Common myeloid progenitor, CD34-positive (primary cell): Measurements from ENCODE around the gene DYNLT2B. TPM values are rescaled to one million over a fixed set of nuclear protein-coding genes. Genes with fewer than 3 reads are reported as not detected.
"Not testable (repeated sequence)": the region's sequence is repeated elsewhere in the genome, so short reads cannot be mapped to it uniquely, and the experiment has no call there.

Experiments used
- CTCF ChIA-PET: fragments of 350-600 bp; sonication (Branson Sonifier 250); formaldehyde crosslinking; loops from one replicate; lab custom pipeline; 2021; ENCODE audit warnings: antibody characterized with exemption; lab: Charles Lee
- POLR2A ChIA-PET: fragments of 350-600 bp; sonication (Branson Sonifier 250); formaldehyde crosslinking; loops from one replicate; lab custom pipeline; 2021; ENCODE audit warnings: antibody characterized with exemption; lab: Charles Lee
- DNase-seq, 3 donors: peaks; one replicate each; pipeline versions ENCODE4 v3.0.0 to v3.0.0-alpha.2; 2013
- H3K27ac ChIP-seq, 2 experiments: 1 replicate in 1 of 2; 2 replicates in 1 of 2; pipeline ENCODE4 v1.7.0; 2013; ENCODE audit warnings: inconsistent platforms in 2 of 2, low read length in 2 of 2, mild to moderate bottlenecking in 2 of 2, low read depth in 1 of 2, moderate library complexity in 1 of 2; ENCODE audit not compliant: severe bottlenecking in 2 of 2, insufficient read depth in 1 of 2, poor library complexity in 1 of 2
- H3K27me3 ChIP-seq, 5 experiments: replicated peaks in 2 of 5; 1 replicate in 3 of 5; 2 replicates in 2 of 5; pipeline versions ENCODE4 v1.6.1 to v1.7.0; 2013; ENCODE audit warnings: low read length in 4 of 5, mild to moderate bottlenecking in 2 of 5, moderate library complexity in 2 of 5, inconsistent platforms in 1 of 5; ENCODE audit not compliant: insufficient read depth in 5 of 5, control insufficient read depth in 4 of 5
- H3K36me3 ChIP-seq, 4 experiments: 1 replicate in 2 of 4; 2 replicates in 2 of 4; pipeline versions ENCODE4 v1.6.1 to v1.7.0; 2013; ENCODE audit warnings: low read length in 3 of 4, control low read depth in 1 of 4, mild to moderate bottlenecking in 1 of 4; ENCODE audit not compliant: control insufficient read depth in 4 of 4, insufficient read depth in 4 of 4
- H3K4me1 ChIP-seq, 4 experiments: 1 replicate in 3 of 4; 2 replicates in 1 of 4; pipeline versions ENCODE4 v1.6.1 to v1.7.1; 2013; ENCODE audit warnings: low read length in 3 of 4, mild to moderate bottlenecking in 3 of 4, control low read depth in 1 of 4, inconsistent platforms in 1 of 4, moderate library complexity in 1 of 4; ENCODE audit not compliant: control insufficient read depth in 4 of 4, insufficient read depth in 4 of 4; ENCODE audit errors: control extremely low read depth in 1 of 4
- H3K4me3 ChIP-seq, 7 experiments: 1 replicate in 4 of 7; 2 replicates in 3 of 7; pipeline versions ENCODE4 v1.5.1 to v1.7.0; 2013; ENCODE audit warnings: mild to moderate bottlenecking in 7 of 7, low read length in 6 of 7, moderate library complexity in 6 of 7, inconsistent platforms in 2 of 7, low read depth in 2 of 7, control low read depth in 1 of 7; ENCODE audit not compliant: insufficient read depth in 4 of 7, control insufficient read depth in 1 of 7; ENCODE audit errors: extremely low read depth in 1 of 7
- H3K9me3 ChIP-seq, 5 experiments: 1 replicate in 4 of 5; 2 replicates in 1 of 5; pipeline versions ENCODE4 v1.6.1 to v1.7.1; 2013; ENCODE audit warnings: low read length in 4 of 5, mild to moderate bottlenecking in 2 of 5, inconsistent platforms in 1 of 5, low read depth in 1 of 5, moderate library complexity in 1 of 5; ENCODE audit not compliant: control insufficient read depth in 4 of 5, insufficient read depth in 2 of 5; ENCODE audit errors: control extremely low read depth in 1 of 5
- whole genome bisulfite sequencing: methylation state at CpG from one replicate; pipeline ENCODE4 v1.1.5; 2013; ENCODE audit not compliant: insufficient coverage; 5-methylcytosine and 5-hydroxymethylcytosine counted together
- polyA plus RNA-seq: library from polyadenylated mRNA; unstranded; fragments of 120-200 nt; gene quantifications from one replicate; pipeline ENCODE4 v1.2.1, GENCODE V29; 2013

The DYNLT2B gene
- 12.3 TPM for polyA plus RNA-seq

DNA sequence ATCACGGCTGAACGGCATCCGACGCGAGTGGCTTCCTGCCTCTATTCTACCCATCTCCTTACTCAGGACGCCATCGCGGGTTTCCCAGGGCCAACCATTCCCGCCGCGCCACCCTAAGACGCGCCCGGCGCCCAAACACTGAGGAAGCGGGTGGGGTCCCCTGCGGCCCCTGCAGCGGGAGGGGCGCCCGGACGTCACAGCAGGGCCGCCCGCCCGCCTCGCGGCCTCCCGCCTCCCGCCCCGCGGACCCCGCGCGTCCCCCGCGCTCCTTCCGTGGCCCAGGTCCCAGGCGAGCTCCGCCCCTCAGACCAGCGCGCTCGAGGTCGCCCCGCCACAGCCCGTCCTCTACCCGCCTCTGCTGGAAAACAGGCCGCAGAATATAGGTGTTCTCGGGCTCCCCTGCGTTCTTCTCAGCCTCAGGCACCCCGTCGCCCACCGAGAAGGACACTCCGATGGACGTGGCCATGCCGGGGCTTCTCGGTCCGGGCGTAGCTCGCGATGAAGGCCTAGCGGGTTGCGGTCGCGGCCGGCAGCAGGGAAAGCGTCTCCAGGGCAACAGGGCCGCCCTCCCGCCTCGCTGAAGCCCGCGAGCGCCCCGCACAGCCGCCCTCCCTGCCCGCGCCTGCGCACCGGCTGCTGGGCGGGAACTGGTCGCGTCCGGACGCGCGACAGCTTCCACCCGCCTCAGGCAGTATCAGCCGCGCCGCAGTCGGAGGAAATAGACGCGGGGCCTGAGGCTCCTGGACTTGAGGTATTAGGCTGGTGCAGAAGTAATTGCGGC is at the start of gene DYNLT2B:
Gene DYNLT2B (minus strand): TSS at position 554 of the 781 bp plus-strand sequence. CDS start 88 bp downstream, at position 466.
- POLR2A ChIA-PET: no interaction called here
- under 1% methylated on average over 72 of the region's 92 CpGs for WGBS
- DNase-seq: peak; percentile 93 to 98 (median 96)
- Histone ChIP-seq H3K4me1 (peaks cover 0 to 11% (median 2%) of the 10 kb centered on the region in 4 experiments), H3K27me3 (no peaks in the 10 kb centered on the region), H3K27ac (peak within 1 kb of the TSS; percentile 61 to 91), H3K36me3 (peaks cover 0 to 4% (median 0%) of the 10 kb centered on the region in 4 experiments), H3K9me3 (no peaks in the 10 kb centered on the region), H3K4me3 (peak within 1 kb of the TSS; percentile 82 to 94 (median 86))
- CTCF ChIA-PET: no interaction called here

- POLR2A ChIA-PET: no interaction called here
- CTCF ChIA-PET: interaction anchor here (1.0 to 2.7 kb wide), 2 partner anchors 21 to 111 kb away, joined by 4 to 5 read pairs; no protein-coding TSS in a partner anchor
- H3K27ac ChIP-seq: no peak overlapping the region
Measured at GRCh38 chr3:196365736-196366135, 47.7 kb upstream of the DYNLT2B start.

DNA sequence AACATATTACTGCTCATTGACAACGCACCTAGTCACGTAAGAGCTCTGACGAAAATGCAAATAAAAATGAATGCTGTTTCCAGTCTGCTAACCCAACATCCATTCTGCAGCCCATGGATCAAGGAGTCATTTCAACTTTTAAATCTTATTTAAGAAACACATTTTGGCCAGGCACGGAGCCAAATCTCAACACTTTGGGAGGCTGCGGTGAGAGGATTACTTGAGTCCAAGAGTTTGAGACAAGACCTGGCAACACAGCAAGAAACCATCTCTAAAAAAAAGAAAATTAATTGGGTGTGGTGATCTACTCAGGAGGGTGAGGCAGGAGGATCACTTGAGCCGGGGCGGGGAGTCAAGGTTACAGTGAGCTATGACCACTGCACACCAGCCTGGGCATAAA is 42.5 kb upstream of the DYNLT2B start:
- ChIA-PET CTCF (no interaction called here), POLR2A (no interaction called here)
- DNase-seq: no peak
- Histone ChIP-seq H3K9me3 (no peaks in the 10 kb centered on the region), H3K4me3 (no peak overlapping the region), H3K36me3 (peaks cover 41 to 77% (median 49%) of the 10 kb centered on the region in 4 experiments), H3K27ac (no peak overlapping the region), H3K4me1 (no peaks in the 10 kb centered on the region), H3K27me3 (no peaks in the 10 kb centered on the region)
- 97% methylated on average over 5 of the region's 7 CpGs for WGBS

More at GRCh38 chr3:196365736-196366135, 47.7 kb upstream of the DYNLT2B start:
- no peaks in the 10 kb centered on the region for H3K9me3 ChIP-seq
- DNase-seq: no peak
- no peak overlapping the region for H3K4me3 ChIP-seq
- H3K36me3 ChIP-seq: peaks cover 24 to 61% (median 31%) of the 10 kb centered on the region in 4 experiments
- peaks cover 0 to 3% (median 0%) of the 10 kb centered on the region in 4 experiments for H3K4me1 ChIP-seq
- WGBS: 100% methylated on average over 1 of the region's 4 CpGs
- no peaks in the 10 kb centered on the region for H3K27me3 ChIP-seq

DNA sequence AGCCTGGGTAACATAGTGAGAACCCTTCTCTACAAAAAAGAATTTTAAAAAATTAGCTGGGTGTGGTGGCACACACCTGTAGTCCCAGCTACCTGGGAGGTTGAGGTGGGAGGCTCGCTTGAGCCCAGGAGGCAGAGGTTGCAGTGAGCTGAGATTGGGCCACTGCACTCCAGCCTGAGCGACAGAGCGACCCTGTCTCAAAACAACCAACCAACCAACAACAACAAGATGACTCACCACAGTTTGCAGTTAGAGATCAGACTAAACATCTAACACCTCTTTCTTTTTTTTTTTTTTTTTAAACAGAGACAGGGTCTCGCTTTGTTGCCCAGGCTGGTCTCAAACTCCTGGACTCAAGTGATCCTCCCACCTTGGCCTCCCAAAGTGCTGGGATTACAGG is 40.5 kb upstream of the DYNLT2B start:
- CTCF ChIA-PET: interaction anchor here (1.4 kb wide), 1 partner anchor 12 kb away, joined by 5 read pairs; no protein-coding TSS in a partner anchor
- H3K4me3 ChIP-seq, POLR2A ChIA-PET, H3K27ac ChIP-seq, H3K4me1 ChIP-seq, H3K9me3 ChIP-seq, DNase-seq, H3K27me3 ChIP-seq: not testable (repeated sequence)
- WGBS: 100% methylated on average over 2 of the region's 4 CpGs
- peaks cover 51 to 87% (median 61%) of the 10 kb centered on the region in 4 experiments for H3K36me3 ChIP-seq

DNA sequence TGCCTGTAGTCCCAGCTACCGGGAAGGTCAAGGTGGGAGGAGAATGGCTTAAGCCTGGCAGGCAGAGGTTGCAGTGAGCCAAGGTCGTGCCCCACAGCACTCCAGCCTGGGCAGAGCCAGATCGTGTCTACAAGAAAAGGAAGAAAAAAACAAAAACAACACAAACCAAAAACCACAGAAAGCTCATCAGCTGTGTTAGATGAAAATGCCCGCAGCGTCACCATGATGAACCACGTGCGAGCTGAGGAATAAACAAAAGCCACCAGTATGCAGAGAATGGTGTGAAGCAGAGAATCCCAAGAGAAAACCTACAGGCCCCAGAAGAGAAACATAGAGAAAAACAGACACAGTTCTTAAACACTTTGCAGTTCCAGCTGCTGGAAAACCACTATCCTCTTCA is 39.9 kb upstream of the DYNLT2B start:
- ChIA-PET POLR2A (interaction anchor here (0.6 kb wide), 1 partner anchor 205 kb away, joined by 4 read pairs; no protein-coding TSS in a partner anchor), CTCF (interaction anchor here (1.4 kb wide), 1 partner anchor 13 kb away, joined by 5 read pairs; no protein-coding TSS in a partner anchor)
- H3K27me3 ChIP-seq: no peaks in the 10 kb centered on the region
- H3K4me1 ChIP-seq: no peaks in the 10 kb centered on the region
- H3K9me3 ChIP-seq: no peaks in the 10 kb centered on the region
- no peak for DNase-seq
- H3K36me3 ChIP-seq: peaks cover 47 to 83% (median 61%) of the 10 kb centered on the region in 4 experiments
- no peak overlapping the region for H3K4me3 ChIP-seq
- no peak overlapping the region for H3K27ac ChIP-seq
- WGBS: 100% methylated on average over 3 of the region's 7 CpGs

- no CpG with 5 or more reads among the region's 4 CpGs for WGBS
- CTCF ChIA-PET: no interaction called here
- POLR2A ChIA-PET: no interaction called here
Measured at GRCh38 chr3:196356556-196356955, 38.5 kb upstream of the DYNLT2B start.

GRCh38 chr3:196355668-196356067 is 37.6 kb upstream of the DYNLT2B start:
- Histone ChIP-seq H3K27ac (no peak overlapping the region), H3K4me3 (no peak overlapping the region), H3K36me3 (peaks cover 31 to 63% (median 44%) of the 10 kb centered on the region in 4 experiments), H3K27me3 (no peaks in the 10 kb centered on the region), H3K9me3 (no peaks in the 10 kb centered on the region), H3K4me1 (no peaks in the 10 kb centered on the region)
- no CpG with 5 or more reads among the region's 1 CpG for WGBS
- POLR2A ChIA-PET: no interaction called here
- CTCF ChIA-PET: no interaction called here
- DNase-seq: no peak

More at GRCh38 chr3:196356556-196356955, 38.5 kb upstream of the DYNLT2B start:
- H3K4me3 ChIP-seq: no peak overlapping the region
- H3K36me3 ChIP-seq: peaks cover 39 to 71% (median 52%) of the 10 kb centered on the region in 4 experiments
- no peak for DNase-seq
- H3K9me3 ChIP-seq: no peaks in the 10 kb centered on the region
- H3K4me1 ChIP-seq: no peaks in the 10 kb centered on the region
- H3K27ac ChIP-seq: no peak overlapping the region
- no peaks in the 10 kb centered on the region for H3K27me3 ChIP-seq
